Measurements from ENCODE around the gene YIPF3. TPM values are rescaled to one million over a fixed set of nuclear protein-coding genes. Genes with fewer than 3 reads are reported as not detected.

The YIPF3 gene
- polyA plus RNA-seq, 1 donor (not counting 4 experiments of a cell fraction or from before 2014, with no cell fraction given) = 136 TPM

- Histone ChIP-seq H3K4me1 (ENCODE audit: control insufficient read depth, extremely low read depth, insufficient read depth, low read length) (peaks cover 28% of the 10 kb centered on the region), H3K79me2 (ENCODE audit: control insufficient read depth, insufficient read depth, low read length) (peaks cover 25% of the 10 kb centered on the region), H3K4me3 (ENCODE audit: control insufficient read depth in 2 of 3, extremely low read depth in 1 of 3, insufficient read depth in 2 of 3, low read depth in 1 of 3, low read length in 3 of 3) (no peak overlapping the region), H3K9me3 (ENCODE audit: control insufficient read depth, low read depth, low read length) (no peaks in the 10 kb centered on the region), H4K20me1 (ENCODE audit: control insufficient read depth, extremely low read depth, insufficient read depth, low read length) (no peaks in the 10 kb centered on the region), H3K9ac (ENCODE audit: control insufficient read depth, extremely low read depth, insufficient read depth, low read length) (no peak overlapping the region), H3K36me3 (ENCODE audit: control insufficient read depth in 2 of 2, extremely low read depth in 1 of 2, insufficient read depth in 2 of 2, low read length in 2 of 2) (peaks cover 0 to 3% of the 10 kb centered on the region in 2 experiments), H3K4me2 (ENCODE audit: control insufficient read depth, extremely low read depth, insufficient read depth, low read depth, low read length) (no peak overlapping the region), H3K27ac (ENCODE audit: control insufficient read depth, insufficient read depth, low read length) (no peak overlapping the region), H2AFZ (ENCODE audit: control insufficient read depth, low read length) (no peak overlapping the region), H3K27me3 (ENCODE audit: control insufficient read depth, extremely low read depth, insufficient read depth, low read length) (no peaks in the 10 kb centered on the region), H3K9me1 (ENCODE audit: control insufficient read depth, extremely low read depth, insufficient read depth, low read length) (no peaks in the 10 kb centered on the region)
- FAIRE-seq (no peak), DNase-seq (ENCODE audit: low read depth, low spot score) (no peak)
- TF ChIP-seq CTCF (optimal IDR thresholded peaks at IDR 0.05 in 1 of 3, IDR thresholded peaks at IDR 0.05 in 1 of 3, conservative IDR thresholded peaks at IDR 0.05 in 1 of 3; ENCODE audit: extremely low read depth in 1 of 3, insufficient read depth in 2 of 3, low read length in 3 of 3) (no peak), EZH2 (IDR thresholded peaks at IDR 0.05; ENCODE audit: low read length) (no peak)
- dilution Hi-C loops (cut with MboI; ENCODE audit: extremely low pct_ligation_motif_present, low sequenced_read_pairs) = no loop called here
Observed at GRCh38 chr6:43475516-43475915, 41.2 kb downstream of the YIPF3 start.

DNA sequence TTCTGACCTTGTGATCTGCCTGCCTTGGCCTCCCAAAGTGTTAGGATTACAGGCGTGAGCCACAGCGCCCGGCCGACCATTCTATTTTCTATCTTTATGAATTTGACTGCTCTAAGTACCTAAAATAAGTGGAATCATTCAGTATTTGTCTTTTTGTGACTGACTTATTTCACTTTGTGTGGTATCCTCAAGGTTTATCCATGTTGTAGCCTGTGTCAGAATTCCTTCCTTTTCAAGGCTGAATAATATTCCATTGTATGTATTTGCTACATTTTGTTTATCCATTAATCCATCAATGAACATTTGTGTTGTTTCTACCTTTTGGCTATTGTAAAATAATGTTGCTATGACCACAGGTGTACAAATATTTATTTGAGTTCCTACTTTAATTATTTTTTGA, 44.2 kb downstream of the YIPF3 start:
- no peak for DNase-seq (ENCODE audit: low read depth, low spot score)
- no peaks in the 10 kb centered on the region for H3K27me3 ChIP-seq (ENCODE audit: control insufficient read depth, extremely low read depth, insufficient read depth, low read length)
- no peaks in the 10 kb centered on the region for H3K79me2 ChIP-seq (ENCODE audit: control insufficient read depth, insufficient read depth, low read length)
- H3K4me1 ChIP-seq (ENCODE audit: control insufficient read depth, extremely low read depth, insufficient read depth, low read length) = peaks cover 17% of the 10 kb centered on the region
- no peaks in the 10 kb centered on the region for H3K36me3 ChIP-seq (ENCODE audit: control insufficient read depth in 2 of 2, extremely low read depth in 1 of 2, insufficient read depth in 2 of 2, low read length in 2 of 2)
- no peak overlapping the region for H3K4me2 ChIP-seq (ENCODE audit: control insufficient read depth, extremely low read depth, insufficient read depth, low read depth, low read length)
- dilution Hi-C loops (cut with MboI; ENCODE audit: extremely low pct_ligation_motif_present, low sequenced_read_pairs) = no loop called here
- no peaks in the 10 kb centered on the region for H3K9me1 ChIP-seq (ENCODE audit: control insufficient read depth, extremely low read depth, insufficient read depth, low read length)
- no peak for FAIRE-seq
- no peak overlapping the region for H3K27ac ChIP-seq (ENCODE audit: control insufficient read depth, insufficient read depth, low read length)
- no peak overlapping the region for H3K4me3 ChIP-seq (ENCODE audit: control insufficient read depth in 2 of 3, extremely low read depth in 1 of 3, insufficient read depth in 2 of 3, low read depth in 1 of 3, low read length in 3 of 3)
- no peak overlapping the region for H2AFZ ChIP-seq (ENCODE audit: control insufficient read depth, low read length)
- no peaks in the 10 kb centered on the region for H4K20me1 ChIP-seq (ENCODE audit: control insufficient read depth, extremely low read depth, insufficient read depth, low read length)
- H3K9ac ChIP-seq (ENCODE audit: control insufficient read depth, extremely low read depth, insufficient read depth, low read length) = no peak overlapping the region
- no peak for TF ChIP-seq EZH2 (IDR thresholded peaks at IDR 0.05; ENCODE audit: low read length)
- TF ChIP-seq CTCF (optimal IDR thresholded peaks at IDR 0.05 in 1 of 3, IDR thresholded peaks at IDR 0.05 in 1 of 3, conservative IDR thresholded peaks at IDR 0.05 in 1 of 3; ENCODE audit: extremely low read depth in 1 of 3, insufficient read depth in 2 of 3, low read length in 3 of 3) = no peak
- H3K9me3 ChIP-seq (ENCODE audit: control insufficient read depth, low read depth, low read length) = no peaks in the 10 kb centered on the region
